ENCODE data around the gene FSTL4.

The FSTL4 gene

GRCh38 chr5:133455676-133456075 lies 156.7 kb downstream of the FSTL4 start:
- no peaks in the 10 kb centered on the region for H3K4me1 ChIP-seq (ENCODE audit: insufficient read depth, low read length, severe bottlenecking)
- TF ChIP-seq EZH2 (IDR thresholded peaks at IDR 0.05; ENCODE audit: borderline replicate concordance, low read length) = no peak
- TF ChIP-seq CTCF (IDR thresholded peaks at IDR 0.05; ENCODE audit: low read length) = no peak
- H3K9ac ChIP-seq (ENCODE audit: low read length) = no peak overlapping the region

GRCh38 chr5:133454442-133454841 lies 157.9 kb downstream of the FSTL4 start:
- no peak overlapping the region for H3K9ac ChIP-seq (ENCODE audit: low read length)
- no peak overlapping the region for H3K27ac ChIP-seq (ENCODE audit: low read depth, low read length, poor library complexity, severe bottlenecking)
- H3F3A ChIP-seq (ENCODE audit: insufficient read depth, low read length) = no peaks in the 10 kb centered on the region
- no peaks in the 10 kb centered on the region for H3K9me2 ChIP-seq (ENCODE audit: low read depth, low read length)
- TF ChIP-seq EZH2 (IDR thresholded peaks at IDR 0.05; ENCODE audit: borderline replicate concordance, low read length) (no peak), CTCF (IDR thresholded peaks at IDR 0.05; ENCODE audit: low read length) (no peak)
- peaks cover 4% of the 10 kb centered on the region; the same call in 1 of the 2 replicates for H3K27me3 ChIP-seq (ENCODE audit: insufficient read depth, low read length)
- no peak overlapping the region for H2AFZ ChIP-seq (ENCODE audit: low read length)
- no peaks in the 10 kb centered on the region for H3K9me3 ChIP-seq (ENCODE audit: low read length)
- no peak overlapping the region for H3K4me2 ChIP-seq (ENCODE audit: low read length)
- no peaks in the 10 kb centered on the region for H3K36me3 ChIP-seq (ENCODE audit: insufficient read depth, low read length)
- no peaks in the 10 kb centered on the region for H4K20me1 ChIP-seq (ENCODE audit: insufficient read depth, low read length)
- no peaks in the 10 kb centered on the region for H3K4me1 ChIP-seq (ENCODE audit: insufficient read depth, low read length, severe bottlenecking)
- H3K79me2 ChIP-seq (ENCODE audit: insufficient read depth, low read length) = no peaks in the 10 kb centered on the region
- no peak overlapping the region for H3K4me3 ChIP-seq (ENCODE audit: low read depth, low read length, poor library complexity, severe bottlenecking)

More at GRCh38 chr5:133455676-133456075, 156.7 kb downstream of the FSTL4 start:
- Histone ChIP-seq H3K9me3 (ENCODE audit: low read length) (no peaks in the 10 kb centered on the region), H2AFZ (ENCODE audit: low read length) (no peak overlapping the region), H3K27me3 (ENCODE audit: insufficient read depth, low read length) (peaks cover 4% of the 10 kb centered on the region; the same call in 1 of the 2 replicates), H3F3A (ENCODE audit: insufficient read depth, low read length) (no peaks in the 10 kb centered on the region), H3K4me3 (ENCODE audit: low read depth, low read length, poor library complexity, severe bottlenecking) (no peak overlapping the region), H3K4me2 (ENCODE audit: low read length) (no peak overlapping the region), H4K20me1 (ENCODE audit: insufficient read depth, low read length) (no peaks in the 10 kb centered on the region), H3K9me2 (ENCODE audit: low read depth, low read length) (no peaks in the 10 kb centered on the region), H3K79me2 (ENCODE audit: insufficient read depth, low read length) (no peaks in the 10 kb centered on the region), H3K27ac (ENCODE audit: low read depth, low read length, poor library complexity, severe bottlenecking) (no peak overlapping the region), H3K36me3 (ENCODE audit: insufficient read depth, low read length) (no peaks in the 10 kb centered on the region)

GRCh38 chr5:133453831-133454230 lies 158.5 kb downstream of the FSTL4 start:
- no peaks in the 10 kb centered on the region for H3F3A ChIP-seq (ENCODE audit: insufficient read depth, low read length)

More at GRCh38 chr5:133453831-133454230, 158.5 kb downstream of the FSTL4 start:
- no peaks in the 10 kb centered on the region for H3K4me1 ChIP-seq (ENCODE audit: insufficient read depth, low read length, severe bottlenecking)
- TF ChIP-seq EZH2 (IDR thresholded peaks at IDR 0.05; ENCODE audit: borderline replicate concordance, low read length) = no peak
- TF ChIP-seq CTCF (IDR thresholded peaks at IDR 0.05; ENCODE audit: low read length) = no peak
- no peaks in the 10 kb centered on the region for H4K20me1 ChIP-seq (ENCODE audit: insufficient read depth, low read length)
- no peaks in the 10 kb centered on the region for H3K36me3 ChIP-seq (ENCODE audit: insufficient read depth, low read length)
- peaks cover 4% of the 10 kb centered on the region; the same call in 1 of the 2 replicates for H3K27me3 ChIP-seq (ENCODE audit: insufficient read depth, low read length)
- H3K79me2 ChIP-seq (ENCODE audit: insufficient read depth, low read length) = no peaks in the 10 kb centered on the region
- H3K4me3 ChIP-seq (ENCODE audit: low read depth, low read length, poor library complexity, severe bottlenecking) = no peak overlapping the region
- no peak overlapping the region for H3K27ac ChIP-seq (ENCODE audit: low read depth, low read length, poor library complexity, severe bottlenecking)
- H3K9me2 ChIP-seq (ENCODE audit: low read depth, low read length) = no peaks in the 10 kb centered on the region
- no peaks in the 10 kb centered on the region for H3K9me3 ChIP-seq (ENCODE audit: low read length)
- H3K4me2 ChIP-seq (ENCODE audit: low read length) = no peak overlapping the region
- no peak overlapping the region for H3K9ac ChIP-seq (ENCODE audit: low read length)
- no peak overlapping the region for H2AFZ ChIP-seq (ENCODE audit: low read length)
